HUES64 (cell line): ENCODE measurements around the gene SPIRE1.
"Not testable (repeated sequence)": the region's sequence is repeated elsewhere in the genome, so short reads cannot be mapped to it uniquely, and the experiment has no call there.

ENCODE experiments used
- H3K27ac ChIP-seq: 2 replicates; pipeline ENCODE4 v1.7.0; 2013; ENCODE audit warnings: low read depth, low read length, inconsistent platforms
- H3K27me3 ChIP-seq: 2 replicates; pipeline ENCODE4 v1.6.1; 2013; ENCODE audit warnings: mild to moderate bottlenecking, low read length; ENCODE audit not compliant: insufficient read depth
- H3K36me3 ChIP-seq: 2 replicates; pipeline ENCODE4 v1.6.1; 2013; ENCODE audit warnings: mild to moderate bottlenecking, low read length; ENCODE audit not compliant: insufficient read depth
- H3K4me1 ChIP-seq: 2 replicates; pipeline ENCODE4 v1.6.1; 2013; ENCODE audit warnings: mild to moderate bottlenecking, low read length, moderate library complexity; ENCODE audit not compliant: insufficient read depth
- H3K4me3 ChIP-seq: 2 replicates; pipeline ENCODE4 v1.5.1; 2013; ENCODE audit warnings: mild to moderate bottlenecking, low read length, moderate library complexity
- H3K9ac ChIP-seq: 2 replicates; pipeline ENCODE4 v1.6.1; 2013; ENCODE audit warnings: mild to moderate bottlenecking, low read depth, low read length
- H3K9me3 ChIP-seq: 2 replicates; pipeline ENCODE4 v1.6.1; 2013; ENCODE audit warnings: low read depth, low read length; ENCODE audit not compliant: insufficient read depth
- WGBS: fragments of 150-250, 120-280 bp; methylation state at CpG from one replicate; pipeline ENCODE4 v1.1.7; 2013; ENCODE audit warnings: missing lambda C conversion rate; 5-methylcytosine and 5-hydroxymethylcytosine counted together

Gene SPIRE1

GRCh38 chr18:12645751-12646203 is 12.1 kb downstream of the SPIRE1 start:
- WGBS: 87% methylated on average over 10 of the region's 10 CpGs

GRCh38 chr18:12645254-12645653 is 12.7 kb downstream of the SPIRE1 start:
- Histone ChIP-seq H3K27me3 (no peaks in the 10 kb centered on the region), H3K9me3 (no peaks in the 10 kb centered on the region), H3K27ac (no peak overlapping the region), H3K36me3 (no peaks in the 10 kb centered on the region), H3K4me1 (peaks cover 19% of the 10 kb centered on the region), H3K9ac (no peak overlapping the region), H3K4me3 (no peak overlapping the region)

More at GRCh38 chr18:12645751-12646203, 12.1 kb downstream of the SPIRE1 start:
- no peak overlapping the region for H3K9ac ChIP-seq
- H3K27ac ChIP-seq: no peak overlapping the region
- H3K27me3 ChIP-seq: no peaks in the 10 kb centered on the region
- H3K36me3 ChIP-seq: no peaks in the 10 kb centered on the region
- no peak overlapping the region for H3K4me3 ChIP-seq
- H3K9me3 ChIP-seq: no peaks in the 10 kb centered on the region
- H3K4me1 ChIP-seq: peaks cover 19% of the 10 kb centered on the region

- not testable (repeated sequence) for H3K36me3 ChIP-seq, H3K9me3 ChIP-seq, H3K4me3 ChIP-seq, H3K27ac ChIP-seq, H3K27me3 ChIP-seq, H3K9ac ChIP-seq
- H3K4me1 ChIP-seq: peaks cover 19% of the 10 kb centered on the region
- WGBS: 90% methylated on average over 5 of the region's 5 CpGs
Measured at GRCh38 chr18:12643756-12644155, 14.2 kb downstream of the SPIRE1 start.

GRCh38 chr18:12640881-12641200 is 17.1 kb downstream of the SPIRE1 start:
- H3K27ac ChIP-seq: no peak overlapping the region
- H3K27me3 ChIP-seq: no peaks in the 10 kb centered on the region
- no peaks in the 10 kb centered on the region for H3K36me3 ChIP-seq
- H3K9me3 ChIP-seq: no peaks in the 10 kb centered on the region
- H3K9ac ChIP-seq: no peak overlapping the region
- H3K4me3 ChIP-seq: no peak overlapping the region
- 83% methylated on average over 6 of the region's 6 CpGs for WGBS
- H3K4me1 ChIP-seq: peaks cover 4% of the 10 kb centered on the region

GRCh38 chr18:12639990-12640880 is 17.7 kb downstream of the SPIRE1 start:
- H3K27ac ChIP-seq: no peak overlapping the region

GRCh38 chr18:12638644-12639124 is 19.2 kb downstream of the SPIRE1 start:
- WGBS: 63% methylated on average over 3 of the region's 3 CpGs
- no peak overlapping the region for H3K4me3 ChIP-seq
- no peaks in the 10 kb centered on the region for H3K4me1 ChIP-seq
- H3K27me3 ChIP-seq: no peaks in the 10 kb centered on the region
- no peaks in the 10 kb centered on the region for H3K36me3 ChIP-seq
- no peak overlapping the region for H3K9ac ChIP-seq
- H3K27ac ChIP-seq: no peak overlapping the region
- H3K9me3 ChIP-seq: no peaks in the 10 kb centered on the region

More at GRCh38 chr18:12639990-12640880, 17.7 kb downstream of the SPIRE1 start:
- Histone ChIP-seq H3K4me1 (no peaks in the 10 kb centered on the region), H3K27me3 (no peaks in the 10 kb centered on the region), H3K9me3 (no peaks in the 10 kb centered on the region), H3K4me3 (no peak overlapping the region), H3K36me3 (no peaks in the 10 kb centered on the region), H3K9ac (no peak overlapping the region)
- 70% methylated on average over 5 of the region's 5 CpGs for WGBS

GRCh38 chr18:12637901-12638643 is 19.8 kb downstream of the SPIRE1 start:
- no peak overlapping the region for H3K27ac ChIP-seq
- H3K27me3 ChIP-seq: no peaks in the 10 kb centered on the region
- H3K36me3 ChIP-seq: no peaks in the 10 kb centered on the region
- no peaks in the 10 kb centered on the region for H3K9me3 ChIP-seq
- no peak overlapping the region for H3K9ac ChIP-seq
- no peak overlapping the region for H3K4me3 ChIP-seq
- H3K4me1 ChIP-seq: no peaks in the 10 kb centered on the region
- 97% methylated on average over 4 of the region's 4 CpGs for WGBS

GRCh38 chr18:12637393-12637792 is 20.5 kb downstream of the SPIRE1 start:
- Histone ChIP-seq H3K4me3 (no peak overlapping the region), H3K9me3 (no peaks in the 10 kb centered on the region), H3K9ac (no peak overlapping the region), H3K4me1 (no peaks in the 10 kb centered on the region), H3K36me3 (no peaks in the 10 kb centered on the region), H3K27me3 (no peaks in the 10 kb centered on the region), H3K27ac (no peak overlapping the region)
- WGBS: 87% methylated on average over 3 of the region's 3 CpGs

GRCh38 chr18:12631831-12632477 is 26.0 kb downstream of the SPIRE1 start:
- Histone ChIP-seq H3K4me1 (no peaks in the 10 kb centered on the region), H3K36me3 (no peaks in the 10 kb centered on the region), H3K27ac (no peak overlapping the region), H3K4me3 (no peak overlapping the region), H3K9ac (no peak overlapping the region), H3K27me3 (no peaks in the 10 kb centered on the region), H3K9me3 (no peaks in the 10 kb centered on the region)
- 64% methylated on average over 6 of the region's 6 CpGs for WGBS

- Histone ChIP-seq H3K9me3 (no peaks in the 10 kb centered on the region), H3K9ac (no peak overlapping the region), H3K27me3 (no peaks in the 10 kb centered on the region), H3K27ac (no peak overlapping the region), H3K4me3 (no peak overlapping the region), H3K36me3 (no peaks in the 10 kb centered on the region), H3K4me1 (no peaks in the 10 kb centered on the region)
- 93% methylated on average over 7 of the region's 7 CpGs for WGBS
Measured at GRCh38 chr18:12630136-12630535, 27.8 kb downstream of the SPIRE1 start.
